HG03342 (cell line): ENCODE data around the gene BICDL2.
"Not testable (repeated sequence)": the region's sequence is repeated elsewhere in the genome, so short reads cannot be mapped to it uniquely, and the experiment has no call there.

Experiments used
- ATAC-seq: cut with Tn5 transposase; IDR thresholded peaks from one replicate; pipeline ENCODE4 v1.9.1; 2021; ENCODE audit warnings: mild to moderate bottlenecking, moderate library complexity; ENCODE audit not compliant: unreplicated experiment

The BICDL2 gene

GRCh38 chr16:3065742-3066439, 29.1 kb upstream of the BICDL2 start:
- no peak for ATAC-seq

- ATAC-seq, result no peak
Measured at GRCh38 chr16:3065069-3065741, 28.5 kb upstream of the BICDL2 start, which contains the start of gene IL32. TSS of gene IL32 (plus strand) at chr16:3065640. CDS start at chr16:3065812, 172 bp downstream.

GRCh38 chr16:3063625-3064386, 27.1 kb upstream of the BICDL2 start:
- ATAC-seq, result no peak

- ATAC-seq, result no peak
Measured at GRCh38 chr16:3062553-3062952, 25.8 kb upstream of the BICDL2 start.

- ATAC-seq, result no peak
Measured at GRCh38 chr16:3060339-3061127, 23.8 kb upstream of the BICDL2 start.

GRCh38 chr16:3059723-3060242, 23.0 kb upstream of the BICDL2 start:
- ATAC-seq, result no peak

- ATAC-seq, result peak; percentile 71
Measured at GRCh38 chr16:3059041-3059722, 22.4 kb upstream of the BICDL2 start.

- ATAC-seq, result peak; percentile 21
Measured at GRCh38 chr16:3058139-3059030, 21.6 kb upstream of the BICDL2 start.

- ATAC-seq, result no peak
Measured at GRCh38 chr16:3057181-3058138, 20.7 kb upstream of the BICDL2 start.

GRCh38 chr16:3056336-3057180, 19.8 kb upstream of the BICDL2 start:
- ATAC-seq, result no peak

- ATAC-seq, result not testable (repeated sequence)
Measured at GRCh38 chr16:3055734-3056115, 19.0 kb upstream of the BICDL2 start.

GRCh38 chr16:3054965-3055733, 18.4 kb upstream of the BICDL2 start:
- no peak for ATAC-seq

- ATAC-seq, result not testable (repeated sequence)
Measured at GRCh38 chr16:3053330-3053710, 16.6 kb upstream of the BICDL2 start.

GRCh38 chr16:3052571-3053329, 16.0 kb upstream of the BICDL2 start:
- ATAC-seq, result not testable (repeated sequence)

- no peak for ATAC-seq
Measured at GRCh38 chr16:3051494-3051893, 14.8 kb upstream of the BICDL2 start.

- ATAC-seq, result no peak
Measured at GRCh38 chr16:3051009-3051408, 14.3 kb upstream of the BICDL2 start.
